Measurements from ENCODE around the gene USP49. TPM values are rescaled to one million over a fixed set of nuclear protein-coding genes. Genes with fewer than 3 reads are reported as not detected.

The USP49 gene
- total and polyA plus RNA-seq, 2 donors (not counting 1 experiment from before 2014, with no cell fraction given): 1.5 to 2.3 TPM

DNA sequence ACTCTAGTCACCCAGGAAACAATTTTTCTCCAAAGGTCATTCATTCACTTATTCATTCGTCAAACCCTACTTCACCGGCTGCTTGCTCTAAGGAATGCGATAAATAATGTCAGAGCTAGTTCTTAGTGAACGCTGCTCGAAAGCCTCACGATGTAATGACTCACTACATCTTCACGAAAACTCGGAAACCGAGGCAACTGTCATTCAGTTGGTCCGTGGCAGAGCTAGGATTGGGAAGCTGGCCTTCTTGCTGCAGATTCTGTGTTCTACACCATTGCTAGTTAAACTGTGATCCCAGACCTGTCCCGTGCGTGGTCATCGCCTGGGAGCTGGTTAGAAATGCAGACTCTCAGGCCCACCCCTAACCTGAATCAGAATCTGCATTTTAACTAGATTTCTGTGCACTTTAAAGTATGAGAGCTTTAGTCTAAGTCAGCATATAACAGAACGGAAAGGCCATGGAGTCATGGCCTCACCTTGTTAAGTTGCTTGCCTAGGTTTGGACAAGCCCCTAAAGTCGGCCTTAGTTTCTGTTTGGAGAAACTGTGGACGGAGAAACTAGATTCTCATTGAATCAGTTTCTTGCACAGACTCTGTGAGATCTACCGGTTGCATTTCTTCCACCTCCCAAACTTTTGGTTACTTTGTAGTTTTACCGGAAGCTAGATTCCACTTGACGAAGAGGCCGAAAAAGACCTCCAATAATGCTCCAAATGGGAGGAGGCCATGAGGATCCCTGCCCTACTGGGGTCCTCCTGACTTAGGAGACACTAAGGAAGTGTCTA lies 47.1 kb upstream of the USP49 start:
- Histone ChIP-seq H3K36me3 (ENCODE audit: control insufficient read depth, insufficient read depth, low read length) (peaks cover 6% of the 10 kb centered on the region), H3K4me3 (replicated peaks in 1 of 4; ENCODE audit: control extremely low read depth in 1 of 4, insufficient read depth in 1 of 4, low read depth in 3 of 4, low read length in 4 of 4) (peak overlapping the region; percentile 24 to 95 (median 40)), H3K27me3 (ENCODE audit: control insufficient read depth, insufficient read depth, low read length) (no peaks in the 10 kb centered on the region), H3K4me2 (ENCODE audit: extremely low read depth, insufficient read depth, low read length) (peak overlapping the region; percentile 64), H3K4me1 (ENCODE audit: control insufficient read depth, extremely low read depth, insufficient read depth, low read length) (peaks cover 16% of the 10 kb centered on the region), H3K27ac (ENCODE audit: insufficient read depth, low read length) (peak overlapping the region; percentile 66), H4K20me1 (ENCODE audit: control insufficient read depth, extremely low read depth, insufficient read depth, low read length) (no peaks in the 10 kb centered on the region), H3K9ac (ENCODE audit: insufficient read depth, low read length) (no peak overlapping the region), H3K79me2 (ENCODE audit: control insufficient read depth, insufficient read depth, low read length) (peaks cover 38% of the 10 kb centered on the region), H3K9me3 (ENCODE audit: control insufficient read depth, insufficient read depth, low read depth, low read length) (no peaks in the 10 kb centered on the region), H2AFZ (ENCODE audit: low read length) (peak overlapping the region; percentile 67)
- TF ChIP-seq EZH2 (IDR thresholded peaks at IDR 0.05; ENCODE audit: low read length, missing control alignments): no peak
- no peak for TF ChIP-seq CTCF (conservative IDR thresholded peaks at IDR 0.05 in 1 of 2, IDR thresholded peaks at IDR 0.05 in 1 of 2; ENCODE audit: low read depth in 1 of 2, low read length in 2 of 2)
- DNase-seq (ENCODE audit: low read depth in 2 of 2): peak in 1 of 2 donors; percentile 82

DNA sequence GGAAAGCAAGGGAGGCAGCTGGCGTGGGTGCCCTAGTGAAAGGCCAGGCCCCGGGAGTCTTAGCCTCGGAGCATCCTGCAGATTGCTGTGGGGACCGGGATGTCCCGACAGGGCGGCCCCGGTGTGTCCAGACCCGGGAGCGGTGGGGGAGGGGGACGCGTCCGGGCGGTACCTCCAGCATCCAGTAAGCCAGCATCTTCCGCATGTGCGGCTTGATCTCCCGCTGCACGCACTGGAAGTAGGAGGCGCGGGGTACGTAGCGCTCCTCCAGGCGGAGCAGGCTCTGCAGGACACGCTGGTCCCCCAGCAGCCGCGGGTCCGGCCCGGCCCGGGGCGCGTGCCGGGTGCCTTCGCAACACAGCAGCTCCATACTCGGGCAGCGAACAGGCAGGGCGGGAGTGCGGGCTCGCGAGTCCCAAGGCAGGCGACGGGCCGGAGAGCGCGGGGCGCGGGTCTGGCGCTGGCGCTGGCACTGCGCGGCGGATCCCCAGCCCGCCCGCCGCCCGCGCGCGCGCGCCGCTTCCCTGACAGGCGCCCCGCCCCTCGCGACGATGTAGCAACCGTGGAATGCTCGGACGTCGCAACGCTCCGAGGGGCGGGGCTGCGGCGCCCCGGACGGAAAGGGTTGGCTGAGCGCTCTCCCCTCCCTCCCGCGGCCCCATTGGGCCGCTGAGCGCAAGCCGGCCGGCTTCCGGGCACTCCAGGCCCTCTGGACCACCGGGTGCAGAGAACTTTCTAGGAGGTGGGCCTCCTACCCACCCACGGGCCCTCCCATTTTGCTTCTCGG lies 46.3 kb upstream of the USP49 start, which contains the start of gene CCND3:
TSS of gene CCND3 (minus strand) at position 529 of the 787 bp plus-strand sequence. CDS start at position 370, 159 bp downstream.
- Histone ChIP-seq H3K9ac (ENCODE audit: insufficient read depth, low read length) (peak within 1 kb of the TSS; percentile 73), H3K27ac (ENCODE audit: insufficient read depth, low read length) (peak within 1 kb of the TSS; percentile 79), H3K9me3 (ENCODE audit: control insufficient read depth, insufficient read depth, low read depth, low read length) (no peaks in the 10 kb centered on the region), H3K4me1 (ENCODE audit: control insufficient read depth, extremely low read depth, insufficient read depth, low read length) (peaks cover 16% of the 10 kb centered on the region), H3K4me3 (replicated peaks in 1 of 4; ENCODE audit: control extremely low read depth in 1 of 4, insufficient read depth in 1 of 4, low read depth in 3 of 4, low read length in 4 of 4) (peak within 1 kb of the TSS; percentile 74 to 95 (median 92)), H3K36me3 (ENCODE audit: control insufficient read depth, insufficient read depth, low read length) (peaks cover 6% of the 10 kb centered on the region), H3K79me2 (ENCODE audit: control insufficient read depth, insufficient read depth, low read length) (peaks cover 41% of the 10 kb centered on the region), H3K27me3 (ENCODE audit: control insufficient read depth, insufficient read depth, low read length) (no peaks in the 10 kb centered on the region), H2AFZ (ENCODE audit: low read length) (peak within 1 kb of the TSS; percentile 74), H4K20me1 (ENCODE audit: control insufficient read depth, extremely low read depth, insufficient read depth, low read length) (no peaks in the 10 kb centered on the region), H3K4me2 (ENCODE audit: extremely low read depth, insufficient read depth, low read length) (peak within 1 kb of the TSS; percentile 95)
- TF ChIP-seq EZH2 (IDR thresholded peaks at IDR 0.05; ENCODE audit: low read length, missing control alignments) (no peak), CTCF (conservative IDR thresholded peaks at IDR 0.05 in 1 of 2, IDR thresholded peaks at IDR 0.05 in 1 of 2; ENCODE audit: low read depth in 1 of 2, low read length in 2 of 2) (no peak)
- DNase-seq (ENCODE audit: low read depth in 2 of 2): peak; percentile 88 to 93

- Histone ChIP-seq H3K36me3 (ENCODE audit: control insufficient read depth, insufficient read depth, low read length) (peaks cover 7% of the 10 kb centered on the region), H3K9me3 (ENCODE audit: control insufficient read depth, insufficient read depth, low read depth, low read length) (no peaks in the 10 kb centered on the region), H3K27ac (ENCODE audit: insufficient read depth, low read length) (peak overlapping the region; percentile 79), H3K79me2 (ENCODE audit: control insufficient read depth, insufficient read depth, low read length) (peaks cover 41% of the 10 kb centered on the region), H3K4me2 (ENCODE audit: extremely low read depth, insufficient read depth, low read length) (peak overlapping the region; percentile 95), H3K9ac (ENCODE audit: insufficient read depth, low read length) (peak overlapping the region; percentile 73), H3K27me3 (ENCODE audit: control insufficient read depth, insufficient read depth, low read length) (no peaks in the 10 kb centered on the region), H2AFZ (ENCODE audit: low read length) (peak overlapping the region; percentile 74), H4K20me1 (ENCODE audit: control insufficient read depth, extremely low read depth, insufficient read depth, low read length) (no peaks in the 10 kb centered on the region), H3K4me1 (ENCODE audit: control insufficient read depth, extremely low read depth, insufficient read depth, low read length) (peaks cover 16% of the 10 kb centered on the region), H3K4me3 (replicated peaks in 1 of 4; ENCODE audit: control extremely low read depth in 1 of 4, insufficient read depth in 1 of 4, low read depth in 3 of 4, low read length in 4 of 4) (peak overlapping the region; percentile 74 to 95 (median 92))
- no peak for TF ChIP-seq EZH2 (IDR thresholded peaks at IDR 0.05; ENCODE audit: low read length, missing control alignments)
- TF ChIP-seq CTCF (conservative IDR thresholded peaks at IDR 0.05 in 1 of 2, IDR thresholded peaks at IDR 0.05 in 1 of 2; ENCODE audit: low read depth in 1 of 2, low read length in 2 of 2): no peak
- peak in 1 of 2 donors; percentile 35 for DNase-seq (ENCODE audit: low read depth in 2 of 2)
These were observed 45.6 kb upstream of the USP49 start for GRCh38 chr6:41940759-41941279.

All from fibroblast of lung (primary cell).